Measurements from ENCODE around the gene C17orf100.
"Not testable (repeated sequence)": the region's sequence is repeated elsewhere in the genome, so short reads cannot be mapped to it uniquely, and the experiment has no call there.

C17orf100 gene

DNA sequence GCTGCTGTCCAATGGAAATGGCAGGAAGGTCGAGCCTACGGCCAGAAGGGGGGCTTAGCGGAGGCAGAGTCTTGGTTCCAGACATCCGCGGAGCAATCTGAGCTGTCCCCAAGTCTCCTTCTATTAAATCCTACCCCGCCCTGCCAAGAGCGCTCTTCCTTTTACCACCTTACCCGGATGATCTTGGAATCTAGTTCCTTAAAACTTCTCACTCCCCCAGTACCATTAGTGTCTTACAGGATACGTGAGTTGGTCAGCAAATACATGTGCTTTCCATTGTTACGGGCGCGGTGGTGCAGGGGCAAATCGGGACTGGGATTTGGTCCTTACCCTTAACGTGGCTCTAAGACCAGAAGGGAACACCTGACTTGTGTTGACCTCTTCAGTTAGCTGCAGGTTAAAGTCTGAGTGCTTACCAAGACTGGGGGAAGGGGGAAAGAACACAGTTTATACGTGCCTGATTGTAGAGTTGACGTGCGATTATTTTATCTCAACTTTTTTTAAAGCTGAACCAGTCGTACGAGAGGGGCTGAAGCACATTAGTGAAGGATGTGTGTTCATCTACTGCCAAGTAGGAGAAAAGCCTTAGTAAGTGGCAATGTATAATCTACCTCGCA is 10.2 kb upstream of the C17orf100 start:
- no peak for DNase-seq (ENCODE audit: low read depth, low spot score)

- no peak for DNase-seq (ENCODE audit: low read depth, low spot score)
These were observed 9.0 kb upstream of the C17orf100 start for GRCh38 chr17:6642592-6642991.

- DNase-seq (ENCODE audit: low read depth, low spot score): no peak
These were observed 8.0 kb upstream of the C17orf100 start for GRCh38 chr17:6643451-6644125.

DNA sequence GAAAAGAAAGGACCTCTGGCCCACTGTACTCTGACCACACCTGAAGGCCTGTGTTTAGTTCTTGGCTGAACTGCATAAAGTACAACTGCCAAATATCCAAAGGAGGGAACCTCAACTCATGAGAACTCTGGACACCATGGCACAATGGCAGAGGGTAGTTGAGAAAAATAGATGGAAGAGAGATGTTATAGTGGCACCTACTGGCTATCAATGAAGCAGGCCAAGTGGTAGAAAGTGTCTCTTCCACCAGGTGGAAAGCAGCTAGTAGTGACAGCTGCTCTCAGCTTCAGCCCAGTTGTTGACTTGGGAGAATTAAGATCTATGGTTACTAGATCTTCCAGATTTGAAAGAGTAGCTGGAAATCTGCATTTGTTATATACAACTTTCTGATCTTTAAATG is 3.4 kb upstream of the C17orf100 start:
- no peak for DNase-seq (ENCODE audit: low read depth, low spot score)

- no peak for DNase-seq (ENCODE audit: low read depth, low spot score)
These were observed 424 bp downstream of the C17orf100 start for GRCh38 chr17:6651919-6652452.

DNA sequence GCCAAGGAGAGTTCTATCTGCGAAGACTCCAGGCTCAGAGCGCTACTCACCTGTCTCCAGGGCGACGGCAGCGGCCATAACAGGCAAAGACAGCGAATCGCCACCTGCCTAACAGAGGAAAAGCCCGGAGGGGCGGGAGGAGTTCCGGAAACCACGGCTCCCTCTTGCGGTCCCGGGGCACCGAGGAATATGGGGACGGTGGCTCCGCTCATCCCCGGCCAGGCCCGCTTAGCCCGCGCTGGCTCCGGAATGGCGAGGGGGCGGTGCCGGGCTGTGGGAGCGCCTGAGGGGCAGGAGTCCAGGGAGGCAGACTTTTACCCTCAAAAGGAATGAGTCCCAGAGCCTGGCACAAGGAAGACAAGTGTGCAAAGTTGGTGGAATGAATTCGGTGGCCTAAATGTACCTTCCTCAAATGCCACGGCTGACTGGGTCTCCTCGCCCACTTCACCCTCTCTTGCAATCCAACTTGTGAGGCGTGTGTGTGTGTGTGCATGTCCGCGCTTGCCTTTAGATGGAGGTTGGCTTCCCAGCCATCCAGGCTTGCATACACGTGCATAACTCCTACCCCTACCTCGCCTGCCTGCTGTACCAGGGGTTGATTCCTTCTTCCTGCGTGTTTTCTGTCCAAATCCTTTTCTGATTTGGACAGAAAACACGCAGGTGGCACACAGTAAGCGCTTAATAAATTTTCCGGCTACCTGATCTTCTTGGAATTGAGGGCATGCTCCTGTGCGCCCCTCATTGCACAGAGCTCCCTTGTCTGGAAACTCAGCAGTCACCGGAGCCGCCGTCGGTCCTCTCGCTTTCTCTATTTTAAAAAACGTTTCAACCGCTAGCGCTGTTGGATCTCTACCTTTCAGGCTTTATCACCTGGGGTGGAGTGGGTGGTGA is 3.5 kb downstream of the C17orf100 start:
- DNase-seq (ENCODE audit: low read depth, low spot score): no peak

DNA sequence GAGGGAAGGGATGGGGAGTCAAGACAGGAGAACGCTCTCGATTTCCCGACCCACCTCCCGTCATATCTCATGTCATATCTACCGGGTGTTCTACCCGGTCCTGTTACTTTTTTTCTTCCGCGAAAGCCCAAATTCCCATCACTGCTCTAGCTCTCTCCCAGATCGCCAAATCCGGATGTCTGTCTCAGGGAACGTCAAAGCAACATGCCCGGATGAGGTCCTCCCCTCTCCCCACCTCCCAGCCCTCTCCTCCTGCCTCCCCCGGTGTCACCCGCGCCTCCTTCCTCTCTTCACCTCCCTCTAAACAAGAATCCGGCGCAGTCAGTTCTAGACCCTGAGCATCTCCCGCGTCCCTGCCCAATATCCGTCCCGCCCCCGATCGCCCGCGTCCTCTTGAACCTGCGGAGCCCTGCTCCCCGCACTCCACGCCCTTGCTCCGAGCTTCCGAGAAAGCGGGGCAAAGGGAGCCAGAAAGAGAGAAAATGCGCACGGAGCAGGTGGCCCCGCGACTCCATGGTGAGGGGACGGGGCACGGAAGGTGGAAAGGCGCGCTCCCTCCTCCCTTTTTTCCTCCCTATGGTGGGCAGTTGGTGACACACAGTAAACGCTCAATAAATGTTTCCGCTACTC is 4.3 kb downstream of the C17orf100 start:
- DNase-seq (ENCODE audit: low read depth, low spot score): not testable (repeated sequence)

DNA sequence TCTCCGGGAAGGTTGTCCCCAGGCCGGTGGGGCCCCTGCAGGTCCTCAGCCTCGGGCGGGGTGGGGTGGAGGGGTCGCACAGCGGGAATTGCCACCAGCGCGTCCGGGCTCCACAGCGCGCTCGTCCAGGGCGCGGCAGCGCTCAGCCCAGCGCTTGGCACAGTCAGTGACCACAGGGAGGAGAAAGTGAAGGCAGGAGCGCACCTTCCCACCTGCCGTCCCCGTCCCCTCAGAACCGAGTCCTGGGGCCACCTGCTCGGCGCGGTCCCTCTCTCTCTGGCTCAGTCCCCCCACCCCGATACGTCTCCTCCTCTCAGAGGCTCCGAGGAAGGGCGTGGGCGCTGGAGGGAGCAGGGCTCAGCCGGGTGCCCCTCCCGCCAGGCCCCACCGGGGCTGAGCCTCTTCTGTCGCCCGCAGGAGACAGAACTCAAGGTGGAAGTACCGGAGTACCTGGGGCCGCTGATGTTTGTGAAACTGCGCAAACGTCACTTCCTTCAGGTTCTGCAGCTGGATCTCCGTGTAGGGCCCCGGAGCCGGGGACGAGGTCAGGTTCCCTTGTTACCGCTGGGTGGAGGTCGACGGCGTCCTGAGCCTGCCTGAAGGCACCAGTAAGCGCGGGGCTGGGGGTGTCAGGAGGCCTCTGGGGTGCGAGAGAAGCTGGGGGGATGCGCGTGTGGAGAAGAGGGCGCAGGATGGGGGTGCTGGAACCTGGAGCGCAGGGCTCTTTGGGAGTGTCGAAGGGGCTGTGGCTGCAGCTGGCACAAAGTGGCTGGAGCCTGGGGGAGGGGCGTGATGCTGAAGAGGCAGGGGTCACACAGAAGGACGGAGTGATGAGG is 5.5 kb downstream of the C17orf100 start:
- DNase-seq (ENCODE audit: low read depth, low spot score): not testable (repeated sequence)

DNA sequence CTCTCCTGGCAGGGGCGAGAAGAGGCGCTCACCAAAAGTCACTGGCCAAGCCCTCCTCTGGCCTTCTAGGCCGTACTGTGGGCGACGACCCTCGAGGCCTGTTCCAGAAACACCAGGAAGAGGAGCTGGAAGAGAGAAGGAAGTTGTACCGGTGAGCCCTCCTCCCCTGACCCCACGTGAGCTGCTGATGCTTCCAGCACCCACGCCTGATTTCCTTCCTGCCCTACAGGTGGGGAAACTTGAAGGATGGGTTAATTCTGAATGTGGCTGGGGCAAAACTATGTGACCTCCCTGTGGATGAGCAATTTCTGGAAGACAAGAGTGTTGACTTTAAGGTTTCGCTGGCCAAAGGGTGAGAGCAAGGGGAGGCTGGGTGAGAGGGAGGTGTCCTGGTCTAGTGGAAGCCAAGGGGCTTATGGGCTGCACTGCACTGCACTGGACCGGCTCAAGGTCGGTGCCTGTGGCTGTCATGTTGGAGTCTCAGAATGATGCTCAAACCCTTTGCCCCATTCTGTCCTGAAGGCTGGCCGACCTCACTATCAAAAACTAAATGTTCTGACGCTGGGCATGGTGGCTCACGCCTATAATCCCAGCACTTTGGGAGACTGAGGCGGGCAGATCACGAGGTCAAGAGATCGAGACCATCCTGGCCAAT is 6.2 kb downstream of the C17orf100 start:
- DNase-seq (ENCODE audit: low read depth, low spot score): no peak

- not testable (repeated sequence) for DNase-seq (ENCODE audit: low read depth, low spot score)
These were observed 6.8 kb downstream of the C17orf100 start for GRCh38 chr17:6658411-6658810.

DNA sequence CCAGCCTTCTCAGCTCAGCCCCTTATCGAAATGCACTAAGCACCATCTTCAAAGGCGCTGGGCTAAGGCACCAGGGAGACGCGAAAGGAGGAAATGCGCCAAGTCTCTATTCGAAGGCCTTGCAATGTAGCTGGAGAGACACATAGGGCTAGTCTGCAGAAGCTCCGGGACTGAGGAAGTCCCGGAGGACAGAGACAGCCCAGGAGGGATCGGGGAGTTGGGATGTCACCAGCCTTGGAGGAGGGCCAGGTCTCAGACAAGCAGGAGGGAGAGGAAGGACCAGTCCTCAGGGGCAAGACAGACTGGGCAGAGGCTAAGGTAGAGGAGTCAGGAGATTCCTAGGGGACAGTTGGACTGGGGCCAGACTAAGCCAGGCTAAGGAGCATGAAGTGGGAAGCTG is 8.5 kb downstream of the C17orf100 start:
- no peak for DNase-seq (ENCODE audit: low read depth, low spot score)

DNA sequence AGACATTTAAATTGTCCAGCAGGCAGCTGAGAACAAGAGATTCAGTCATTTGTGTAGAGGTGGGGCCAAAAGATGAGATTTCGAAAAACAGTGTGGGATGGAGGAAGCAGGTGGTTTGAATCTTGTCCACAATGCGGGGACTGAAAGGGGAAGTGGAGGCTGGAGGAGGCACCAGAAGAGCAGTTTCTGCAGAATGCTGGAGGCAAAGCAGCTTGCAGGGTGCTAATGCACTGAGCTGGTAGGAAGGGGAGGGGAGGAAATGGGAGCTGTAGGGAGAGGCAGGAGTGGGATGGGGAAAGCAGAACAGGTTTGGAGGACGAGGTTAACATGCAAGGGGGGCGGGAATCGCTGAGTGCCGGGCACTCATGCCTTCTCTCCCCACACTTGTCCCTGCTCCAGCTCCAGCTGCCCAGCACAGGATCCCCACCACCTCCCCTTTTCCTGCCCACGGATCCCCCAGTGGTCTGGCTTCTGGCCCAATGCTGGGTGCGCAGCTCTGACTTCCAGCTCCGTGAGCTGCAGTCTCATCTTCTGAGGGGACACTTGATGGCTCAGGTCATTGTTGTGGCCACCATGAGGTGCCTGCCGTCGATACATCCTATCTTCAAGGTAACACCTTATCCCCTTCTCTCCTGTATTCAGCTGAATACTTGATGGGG is 9.4 kb downstream of the C17orf100 start:
- no peak for DNase-seq (ENCODE audit: low read depth, low spot score)

- no peak for DNase-seq (ENCODE audit: low read depth, low spot score)
These were observed 9.9 kb downstream of the C17orf100 start for GRCh38 chr17:6661464-6661848.

DNA sequence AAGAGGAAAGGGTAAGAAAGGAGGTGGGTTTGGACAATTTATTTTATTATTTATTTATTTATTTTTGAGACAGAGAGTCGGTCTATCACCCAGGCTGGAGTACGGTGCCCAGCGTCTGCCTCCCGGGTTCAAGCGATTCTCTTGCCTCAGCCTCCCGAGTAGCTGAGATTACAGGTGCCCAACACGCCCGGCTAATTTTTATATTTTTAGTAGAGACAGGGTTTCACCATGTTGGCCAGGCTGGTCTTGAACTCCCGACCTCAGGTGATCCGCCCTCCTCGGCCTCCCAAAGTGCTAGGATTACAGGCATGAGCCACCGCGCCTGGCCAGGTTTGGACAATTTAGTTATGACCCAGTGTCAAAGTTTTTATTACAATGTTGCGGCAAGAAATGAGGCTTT is 11.6 kb downstream of the C17orf100 start:
- DNase-seq (ENCODE audit: low read depth, low spot score): not testable (repeated sequence)

GRCh38 chr17:6666077-6666521 is 14.5 kb downstream of the C17orf100 start:
- DNase-seq (ENCODE audit: low read depth, low spot score): no peak

DNA sequence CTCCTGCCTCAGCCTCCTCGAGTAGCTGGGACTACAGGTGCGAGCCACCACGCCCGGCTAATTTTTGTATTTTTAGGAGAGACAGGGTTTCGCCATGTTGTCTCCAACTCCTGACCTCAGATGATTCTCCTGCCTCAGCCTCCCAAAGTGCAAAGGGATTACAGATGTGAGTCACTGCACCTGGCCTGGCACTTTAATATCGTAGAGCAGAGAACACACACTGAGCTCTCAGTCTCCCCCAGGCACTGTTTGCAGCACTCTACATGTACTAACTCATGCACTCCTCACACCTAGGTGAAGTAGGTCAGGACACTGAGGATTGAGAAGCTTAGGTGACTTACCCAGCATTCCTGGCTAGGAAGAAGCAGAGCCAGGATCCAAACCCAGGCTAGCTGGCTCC is 15.0 kb downstream of the C17orf100 start:
- DNase-seq (ENCODE audit: low read depth, low spot score): no peak

DNA sequence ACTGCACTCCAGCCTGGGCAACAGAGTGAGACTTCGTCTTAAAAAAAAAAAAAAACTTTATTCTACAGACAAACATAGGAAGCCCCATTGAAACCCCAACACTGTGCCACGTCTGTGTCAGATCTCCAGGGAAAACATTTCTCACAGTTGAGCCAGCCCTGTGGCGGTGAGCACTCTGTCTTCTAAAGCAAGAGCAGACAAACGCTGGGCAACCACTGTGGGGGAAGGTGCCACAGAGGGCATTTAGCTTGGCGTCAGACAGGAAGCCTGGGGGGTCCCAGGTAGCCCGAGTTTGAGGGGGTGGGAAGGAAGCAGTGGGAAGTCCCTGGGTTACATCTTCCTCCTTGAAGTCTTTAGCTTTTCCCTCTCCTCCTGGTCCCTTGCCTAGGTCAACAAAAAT is 16.0 kb downstream of the C17orf100 start:
- DNase-seq (ENCODE audit: low read depth, low spot score): no peak

DNA sequence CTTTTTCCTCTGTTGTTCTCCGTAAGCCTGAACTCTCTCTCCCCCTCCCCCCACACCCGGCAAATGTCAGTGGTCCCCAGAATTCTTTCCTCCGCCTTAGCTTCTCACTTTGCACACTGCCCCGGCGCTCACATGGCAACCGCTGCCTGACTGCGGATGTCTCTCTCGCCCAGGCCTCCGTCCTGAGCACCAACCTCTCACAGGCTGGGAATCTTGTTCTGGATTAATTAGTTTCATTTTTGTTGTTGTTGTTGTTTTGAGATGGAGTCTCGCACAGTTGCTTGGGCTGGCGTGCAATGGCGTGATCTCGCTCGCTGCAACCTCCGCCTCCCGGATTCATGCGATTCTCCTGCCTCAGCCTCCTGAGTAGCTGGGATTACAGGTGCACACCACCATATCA is 16.7 kb downstream of the C17orf100 start:
- no peak for DNase-seq (ENCODE audit: low read depth, low spot score)

DNA sequence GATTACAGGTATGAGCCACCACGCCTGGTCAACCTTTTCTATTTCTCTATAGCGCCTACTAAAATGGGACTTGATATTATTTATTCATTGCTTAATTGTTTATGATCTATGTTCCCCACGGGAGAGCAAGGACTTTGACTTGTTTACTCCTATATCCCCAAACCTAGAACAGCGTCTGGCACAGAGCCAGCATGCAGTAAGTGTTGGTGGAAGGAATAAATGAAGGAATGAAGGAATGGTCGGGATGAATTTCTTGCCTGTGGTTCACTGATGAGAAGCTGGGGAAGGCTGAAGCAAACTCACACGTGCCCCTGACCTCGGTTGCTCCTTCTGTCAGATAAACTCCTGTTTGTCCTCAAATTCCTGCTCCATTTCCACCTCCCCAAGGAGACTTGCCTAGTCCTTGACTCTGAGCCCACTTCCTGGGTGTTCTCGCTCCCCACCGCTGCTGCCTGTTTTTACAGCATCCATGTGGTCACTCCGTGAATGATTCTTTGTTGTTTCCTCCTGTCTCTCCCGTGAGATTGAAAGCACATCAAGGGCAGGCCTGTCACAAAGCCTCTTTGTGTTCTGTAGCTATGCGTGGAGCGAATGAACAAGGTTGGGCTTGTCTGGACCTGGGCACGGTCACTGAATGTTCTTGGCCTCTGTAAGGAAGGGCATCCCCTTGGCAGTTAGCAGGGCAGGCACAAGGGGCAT is 17.3 kb downstream of the C17orf100 start:
- DNase-seq (ENCODE audit: low read depth, low spot score): no peak

Measured in activated naive CD8-positive, alpha-beta T cell treated with anti-CD3 and anti-CD28 coated beads, Interleukin-2, amount 50 U/mL, for 16 hours (primary cell).